IgD-negative memory B cell (primary cell): ENCODE measurements around the gene NUP107. TPM values are rescaled to one million over a fixed set of nuclear protein-coding genes. Genes with fewer than 3 reads are reported as not detected.

ENCODE experiments used
- H3K27ac Mint-ChIP-seq, 3 donors: one replicate each; pipeline ENCODE4 v1.8.0; 2020 to 2022; ENCODE audit warnings: mild to moderate bottlenecking in 3 of 3, mixed read lengths in 3 of 3, moderate library complexity in 1 of 3
- H3K27me3 Mint-ChIP-seq: one replicate; pipeline ENCODE4 v1.8.0; 2021; ENCODE audit warnings: mixed read lengths
- H3K36me3 Mint-ChIP-seq: one replicate; pipeline ENCODE4 v1.8.0; 2020; ENCODE audit warnings: mild to moderate bottlenecking, mixed read lengths
- H3K4me1 Mint-ChIP-seq, 3 donors: one replicate each; pipeline ENCODE4 v1.8.0; 2020 to 2022; ENCODE audit warnings: mixed read lengths in 3 of 3, mild to moderate bottlenecking in 1 of 3
- H3K4me3 Mint-ChIP-seq, 4 donors: one replicate each; pipeline ENCODE4 v1.8.0; 2020 to 2022; ENCODE audit warnings: mild to moderate bottlenecking in 4 of 4, mixed read lengths in 4 of 4, moderate library complexity in 3 of 4
- H3K9me3 Mint-ChIP-seq, 3 donors: one replicate each; pipeline ENCODE4 v1.8.0; 2020 to 2021; ENCODE audit warnings: mixed read lengths in 3 of 3, mild to moderate bottlenecking in 1 of 3
- polyA plus RNA-seq: library from polyadenylated mRNA; unstranded; fragments of 300-500 nt; fragmentation: Illumina TruSeq; gene quantifications from one replicate; pipeline ENCODE4 v1.2.3, GENCODE V29; 2021

Gene NUP107
- polyA plus RNA-seq, 1 donor from 2014 or later: 28.9 TPM

GRCh38 chr12:68750506-68750905 lies 63.7 kb downstream of the NUP107 start:
- Mint-ChIP-seq H3K4me3 (no peak overlapping the region), H3K36me3 (peaks cover 1% of the 10 kb centered on the region), H3K9me3 (no peaks in the 10 kb centered on the region), H3K27ac (no peak overlapping the region), H3K27me3 (no peaks in the 10 kb centered on the region), H3K4me1 (peaks cover 15 to 34% (median 22%) of the 10 kb centered on the region in 3 donors)

GRCh38 chr12:68755536-68756243 lies 68.9 kb downstream of the NUP107 start:
- Mint-ChIP-seq H3K4me3 (no peak overlapping the region), H3K9me3 (no peaks in the 10 kb centered on the region), H3K27me3 (no peaks in the 10 kb centered on the region), H3K27ac (no peak overlapping the region), H3K4me1 (peaks cover 0 to 2% (median 0%) of the 10 kb centered on the region in 3 donors), H3K36me3 (peaks cover 7% of the 10 kb centered on the region)

- H3K4me1 Mint-ChIP-seq: peaks cover 0 to 4% (median 0%) of the 10 kb centered on the region in 3 donors
- H3K27ac Mint-ChIP-seq: no peak overlapping the region
- H3K36me3 Mint-ChIP-seq: peaks cover 9% of the 10 kb centered on the region
- H3K4me3 Mint-ChIP-seq: no peak overlapping the region
- no peaks in the 10 kb centered on the region for H3K27me3 Mint-ChIP-seq
- H3K9me3 Mint-ChIP-seq: no peaks in the 10 kb centered on the region
These were observed 73.1 kb downstream of the NUP107 start for GRCh38 chr12:68759852-68760251.

GRCh38 chr12:68760806-68761441 lies 74.1 kb downstream of the NUP107 start:
- no peaks in the 10 kb centered on the region for H3K9me3 Mint-ChIP-seq
- H3K4me3 Mint-ChIP-seq: no peak overlapping the region
- no peaks in the 10 kb centered on the region for H3K27me3 Mint-ChIP-seq
- peaks cover 0 to 4% (median 0%) of the 10 kb centered on the region in 3 donors for H3K4me1 Mint-ChIP-seq
- H3K27ac Mint-ChIP-seq: no peak overlapping the region
- H3K36me3 Mint-ChIP-seq: peaks cover 7% of the 10 kb centered on the region

GRCh38 chr12:68761442-68761812 lies 74.6 kb downstream of the NUP107 start:
- peaks cover 5% of the 10 kb centered on the region for H3K36me3 Mint-ChIP-seq
- no peak overlapping the region for H3K4me3 Mint-ChIP-seq
- H3K4me1 Mint-ChIP-seq: peaks cover 0 to 4% (median 0%) of the 10 kb centered on the region in 3 donors
- H3K27ac Mint-ChIP-seq: no peak overlapping the region
- H3K9me3 Mint-ChIP-seq: no peaks in the 10 kb centered on the region
- no peaks in the 10 kb centered on the region for H3K27me3 Mint-ChIP-seq

GRCh38 chr12:68761901-68762630 lies 75.3 kb downstream of the NUP107 start:
- no peaks in the 10 kb centered on the region for H3K27me3 Mint-ChIP-seq
- H3K27ac Mint-ChIP-seq: peak overlapping the region in 1 of 3 donors; percentile 86
- H3K36me3 Mint-ChIP-seq: peaks cover 4% of the 10 kb centered on the region
- H3K4me1 Mint-ChIP-seq: peaks cover 0 to 4% (median 0%) of the 10 kb centered on the region in 3 donors
- no peaks in the 10 kb centered on the region for H3K9me3 Mint-ChIP-seq
- H3K4me3 Mint-ChIP-seq: no peak overlapping the region

GRCh38 chr12:68762691-68763090 lies 75.9 kb downstream of the NUP107 start:
- Mint-ChIP-seq H3K36me3 (peaks cover 4% of the 10 kb centered on the region), H3K4me3 (no peak overlapping the region), H3K27ac (no peak overlapping the region), H3K27me3 (no peaks in the 10 kb centered on the region), H3K9me3 (no peaks in the 10 kb centered on the region), H3K4me1 (peaks cover 0 to 4% (median 0%) of the 10 kb centered on the region in 3 donors)

- Mint-ChIP-seq H3K27me3 (no peaks in the 10 kb centered on the region), H3K27ac (no peak overlapping the region), H3K9me3 (no peaks in the 10 kb centered on the region), H3K4me3 (no peak overlapping the region), H3K4me1 (peaks cover 3 to 7% (median 7%) of the 10 kb centered on the region in 3 donors), H3K36me3 (peaks cover 2% of the 10 kb centered on the region)
These were observed 78.9 kb downstream of the NUP107 start for GRCh38 chr12:68765696-68766095.

- no peaks in the 10 kb centered on the region for H3K9me3 Mint-ChIP-seq
- H3K27ac Mint-ChIP-seq: no peak overlapping the region
- H3K4me1 Mint-ChIP-seq: peaks cover 6 to 12% (median 11%) of the 10 kb centered on the region in 3 donors
These were observed 79.9 kb downstream of the NUP107 start for GRCh38 chr12:68766646-68767045.

GRCh38 chr12:68767191-68767590 lies 80.4 kb downstream of the NUP107 start:
- no peak overlapping the region for H3K27ac Mint-ChIP-seq
- no peak overlapping the region for H3K4me3 Mint-ChIP-seq
- H3K36me3 Mint-ChIP-seq: peaks cover 2% of the 10 kb centered on the region
- H3K9me3 Mint-ChIP-seq: no peaks in the 10 kb centered on the region
- peaks cover 6 to 12% (median 9%) of the 10 kb centered on the region in 3 donors for H3K4me1 Mint-ChIP-seq
- H3K27me3 Mint-ChIP-seq: no peaks in the 10 kb centered on the region

More at GRCh38 chr12:68766646-68767045, 79.9 kb downstream of the NUP107 start:
- H3K4me3 Mint-ChIP-seq: no peak overlapping the region
- H3K36me3 Mint-ChIP-seq: peaks cover 2% of the 10 kb centered on the region
- H3K27me3 Mint-ChIP-seq: no peaks in the 10 kb centered on the region

GRCh38 chr12:68768431-68768939 lies 81.7 kb downstream of the NUP107 start:
- Mint-ChIP-seq H3K4me1 (peaks cover 19 to 24% (median 21%) of the 10 kb centered on the region in 3 donors), H3K4me3 (no peak overlapping the region), H3K27me3 (no peaks in the 10 kb centered on the region), H3K36me3 (peaks cover 2% of the 10 kb centered on the region), H3K27ac (peak overlapping the region in 1 of 3 donors; percentile 33), H3K9me3 (no peaks in the 10 kb centered on the region)

- Mint-ChIP-seq H3K27ac (peak overlapping the region in 2 of 3 donors; percentile 2 to 3), H3K4me1 (peaks cover 24 to 28% (median 24%) of the 10 kb centered on the region in 3 donors), H3K27me3 (no peaks in the 10 kb centered on the region), H3K9me3 (no peaks in the 10 kb centered on the region), H3K4me3 (peak overlapping the region in 2 of 4 donors; percentile 18 to 39), H3K36me3 (no peaks in the 10 kb centered on the region)
These were observed 83.2 kb downstream of the NUP107 start for GRCh38 chr12:68769941-68770340.

GRCh38 chr12:68771223-68771925 lies 84.6 kb downstream of the NUP107 start:
- Mint-ChIP-seq H3K4me3 (peak overlapping the region in 1 of 4 donors; percentile 53), H3K9me3 (no peaks in the 10 kb centered on the region), H3K4me1 (peaks cover 24 to 28% (median 24%) of the 10 kb centered on the region in 3 donors), H3K27me3 (no peaks in the 10 kb centered on the region), H3K36me3 (no peaks in the 10 kb centered on the region), H3K27ac (peak overlapping the region in 1 of 3 donors; percentile 86)

- H3K27ac Mint-ChIP-seq: peak overlapping the region; percentile 66 to 88 (median 71)
- H3K9me3 Mint-ChIP-seq: no peaks in the 10 kb centered on the region
- H3K4me1 Mint-ChIP-seq: peaks cover 24 to 28% (median 24%) of the 10 kb centered on the region in 3 donors
- peak overlapping the region in 3 of 4 donors; percentile 5 to 86 (median 67) for H3K4me3 Mint-ChIP-seq
- no peaks in the 10 kb centered on the region for H3K27me3 Mint-ChIP-seq
- no peaks in the 10 kb centered on the region for H3K36me3 Mint-ChIP-seq
These were observed 85.9 kb downstream of the NUP107 start for GRCh38 chr12:68772714-68773113.
